Measurements from ENCODE around the gene CACNA1C.

- TF ChIP-seq POLR2A (IDR thresholded peaks at IDR 0.05) (no peak), POLR2AphosphoS5 (IDR thresholded peaks at IDR 0.05) (no peak)
- TF ChIP-seq, protein P1, sequence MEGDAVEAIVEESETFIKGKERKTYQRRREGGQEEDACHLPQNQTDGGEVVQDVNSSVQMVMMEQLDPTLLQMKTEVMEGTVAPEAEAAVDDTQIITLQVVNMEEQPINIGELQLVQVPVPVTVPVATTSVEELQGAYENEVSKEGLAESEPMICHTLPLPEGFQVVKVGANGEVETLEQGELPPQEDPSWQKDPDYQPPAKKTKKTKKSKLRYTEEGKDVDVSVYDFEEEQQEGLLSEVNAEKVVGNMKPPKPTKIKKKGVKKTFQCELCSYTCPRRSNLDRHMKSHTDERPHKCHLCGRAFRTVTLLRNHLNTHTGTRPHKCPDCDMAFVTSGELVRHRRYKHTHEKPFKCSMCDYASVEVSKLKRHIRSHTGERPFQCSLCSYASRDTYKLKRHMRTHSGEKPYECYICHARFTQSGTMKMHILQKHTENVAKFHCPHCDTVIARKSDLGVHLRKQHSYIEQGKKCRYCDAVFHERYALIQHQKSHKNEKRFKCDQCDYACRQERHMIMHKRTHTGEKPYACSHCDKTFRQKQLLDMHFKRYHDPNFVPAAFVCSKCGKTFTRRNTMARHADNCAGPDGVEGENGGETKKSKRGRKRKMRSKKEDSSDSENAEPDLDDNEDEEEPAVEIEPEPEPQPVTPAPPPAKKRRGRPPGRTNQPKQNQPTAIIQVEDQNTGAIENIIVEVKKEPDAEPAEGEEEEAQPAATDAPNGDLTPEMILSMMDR (IDR thresholded peaks at IDR 0.05): no peak
Observed at GRCh38 chr12:2622460-2622859, 569.7 kb downstream of the CACNA1C start.
